Ammon's horn (tissue), 1 donor: ENCODE measurements around the gene DCK.
"Not testable (repeated sequence)": the region's sequence is repeated elsewhere in the genome, so short reads cannot be mapped to it uniquely, and the experiment has no call there.

Experiments
- DNase-seq: peaks from one replicate; pipeline ENCODE4 v3.0.0-alpha.2; 2016; ENCODE audit warnings: low spot score

Gene DCK

DNA sequence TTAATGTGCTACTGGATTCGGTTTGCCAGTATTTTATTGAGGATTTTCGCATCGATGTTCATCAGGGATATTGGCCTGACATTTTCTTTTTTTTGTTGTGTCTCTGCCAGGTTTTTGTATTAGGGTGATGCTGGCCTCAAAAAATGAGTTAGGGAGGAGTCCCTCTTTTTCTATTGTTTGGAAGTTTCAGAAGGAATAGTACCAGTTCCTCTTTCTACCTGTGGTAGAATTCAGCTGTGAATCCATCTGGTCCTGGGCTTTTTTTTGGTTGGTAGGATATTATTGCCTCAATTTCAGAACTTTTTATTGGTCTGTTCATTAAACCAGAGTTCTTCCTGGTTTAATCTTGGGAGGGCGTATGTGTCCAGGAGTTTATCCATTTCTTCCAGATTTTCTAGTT is 7.9 kb downstream of the DCK start:
- not testable (repeated sequence) for DNase-seq

GRCh38 chr4:71004281-71004851 is 10.9 kb downstream of the DCK start:
- no peak for DNase-seq

DNA sequence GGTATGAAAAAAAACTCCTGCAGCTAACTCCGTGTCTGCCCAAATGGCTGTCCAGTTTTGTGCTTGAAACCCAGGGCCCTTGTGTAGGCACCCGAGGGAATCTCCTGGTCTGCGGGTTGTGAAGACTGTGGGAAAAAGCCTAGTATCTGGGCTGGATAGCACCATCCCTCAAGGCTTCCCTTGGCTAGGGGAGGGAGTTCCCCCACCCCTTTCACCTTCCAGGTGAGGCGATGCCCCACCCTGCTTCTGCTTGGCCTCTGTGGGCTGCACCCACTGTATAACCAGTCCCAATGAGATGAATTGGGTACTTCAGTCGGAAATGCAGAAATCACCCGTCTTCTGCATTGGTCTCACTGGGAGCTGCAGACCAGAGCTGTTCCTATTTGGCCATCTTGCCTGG is 11.6 kb downstream of the DCK start:
- not testable (repeated sequence) for DNase-seq

- DNase-seq, result no peak
These were observed 12.9 kb downstream of the DCK start for GRCh38 chr4:71006203-71006907.

DNA sequence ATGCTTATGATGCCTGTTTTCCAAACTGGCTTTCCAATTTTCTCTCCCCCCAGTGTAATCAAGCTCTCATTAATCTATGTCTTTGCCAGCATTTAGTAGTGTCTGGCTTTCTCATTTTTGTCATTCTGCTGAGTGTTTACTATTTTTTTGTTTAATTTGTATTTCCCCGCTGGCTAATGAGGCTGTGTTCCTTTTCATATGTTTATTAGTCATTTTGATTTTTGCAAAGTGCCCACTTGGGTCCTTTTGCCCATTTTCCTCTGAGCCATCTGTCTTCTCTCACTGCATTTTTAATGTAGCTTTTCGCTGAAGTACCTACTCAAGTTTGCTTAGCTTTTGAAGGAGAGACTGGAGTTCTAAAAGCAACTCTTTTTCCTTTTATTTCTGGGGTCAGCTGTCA is 14.7 kb downstream of the DCK start:
- no peak for DNase-seq

GRCh38 chr4:71009086-71009485 is 15.6 kb downstream of the DCK start:
- no peak for DNase-seq

GRCh38 chr4:71009890-71010588 is 16.6 kb downstream of the DCK start:
- DNase-seq, result peak; percentile 9

GRCh38 chr4:71011451-71011850 is 18.0 kb downstream of the DCK start:
- DNase-seq, result no peak

GRCh38 chr4:71017391-71017790 is 23.9 kb downstream of the DCK start:
- DNase-seq, result not testable (repeated sequence)

DNA sequence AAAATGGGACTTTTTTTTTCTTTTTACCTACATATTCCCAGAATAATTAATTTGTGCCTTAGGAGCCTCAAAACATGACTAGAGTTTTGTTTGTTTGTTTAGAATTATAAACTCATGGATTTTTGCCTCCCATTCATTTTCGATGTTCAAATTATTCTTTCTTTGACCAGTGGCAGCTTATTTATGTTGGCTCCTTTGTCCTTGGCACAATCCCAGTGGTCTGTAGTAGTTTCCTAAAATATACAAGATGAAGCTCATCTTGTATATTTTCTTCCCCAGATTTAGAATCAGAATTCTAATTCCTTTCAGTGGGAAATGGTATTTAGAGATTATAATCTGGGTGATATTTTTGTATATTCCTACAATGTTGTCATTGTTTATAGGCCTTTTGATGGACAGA is 27.2 kb downstream of the DCK start:
- no peak for DNase-seq

DNA sequence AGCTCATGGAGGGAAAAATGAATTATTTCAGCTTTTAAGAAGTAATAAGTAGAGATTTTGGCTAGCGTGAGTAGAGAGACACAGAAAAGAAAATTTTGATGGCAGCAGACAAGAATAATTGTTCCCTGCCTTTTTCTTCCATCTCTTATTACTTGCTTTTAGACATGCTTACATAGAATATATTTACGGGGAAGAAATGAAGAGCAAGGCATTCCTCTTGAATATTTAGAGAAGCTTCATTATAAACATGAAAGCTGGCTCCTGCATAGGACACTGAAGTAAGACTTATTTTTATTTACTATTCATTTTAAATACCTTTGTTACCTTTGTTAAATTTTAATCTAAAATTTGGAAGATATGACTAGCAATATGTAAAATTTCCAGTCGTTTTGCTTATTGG is 32.2 kb downstream of the DCK start:
- DNase-seq, result no peak

GRCh38 chr4:71026086-71026485 is 32.6 kb downstream of the DCK start:
- DNase-seq, result peak; percentile 45

DNA sequence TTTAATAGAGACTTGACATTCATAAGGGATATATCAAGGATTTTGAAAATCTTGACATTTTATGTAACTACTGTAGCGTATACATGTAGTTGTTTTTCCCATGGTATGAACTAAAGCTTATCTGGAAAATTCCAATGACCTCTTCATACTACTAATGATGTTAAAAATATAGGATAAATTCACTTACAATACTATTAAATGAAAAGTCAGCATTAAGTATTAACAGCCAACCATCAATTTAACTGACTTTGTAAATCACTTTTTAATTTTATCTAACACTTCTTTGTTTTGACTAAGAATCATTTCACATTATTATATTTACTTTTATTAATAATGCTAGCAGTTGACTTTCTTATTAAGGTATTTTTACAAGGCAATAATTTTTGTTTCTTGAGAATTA is 34.2 kb downstream of the DCK start:
- DNase-seq, result no peak

DNA sequence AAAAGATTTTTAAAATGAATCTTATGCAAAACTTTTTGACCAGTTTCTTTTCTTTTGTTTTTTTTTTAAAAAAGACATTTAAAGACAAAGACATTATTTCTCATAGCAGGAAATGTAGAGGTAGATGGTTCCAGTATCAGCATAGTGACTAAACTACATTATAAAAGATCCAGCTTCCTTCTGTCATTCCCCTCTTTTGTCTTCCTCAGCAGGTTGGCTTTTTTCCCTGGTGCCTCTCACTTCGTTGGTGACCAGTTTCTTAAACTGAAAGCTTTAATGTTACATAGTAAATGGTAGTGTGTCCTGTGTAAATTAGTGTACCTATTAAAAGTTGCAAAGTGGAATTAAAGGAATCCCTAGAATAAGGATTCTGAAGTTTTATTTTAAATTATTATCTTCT is 36.1 kb downstream of the DCK start:
- DNase-seq, result no peak

- DNase-seq, result peak; percentile 10
These were observed 38.7 kb downstream of the DCK start for GRCh38 chr4:71032106-71032505.

- DNase-seq, result no peak
These were observed 51.8 kb downstream of the DCK start for GRCh38 chr4:71045256-71045655.

DNA sequence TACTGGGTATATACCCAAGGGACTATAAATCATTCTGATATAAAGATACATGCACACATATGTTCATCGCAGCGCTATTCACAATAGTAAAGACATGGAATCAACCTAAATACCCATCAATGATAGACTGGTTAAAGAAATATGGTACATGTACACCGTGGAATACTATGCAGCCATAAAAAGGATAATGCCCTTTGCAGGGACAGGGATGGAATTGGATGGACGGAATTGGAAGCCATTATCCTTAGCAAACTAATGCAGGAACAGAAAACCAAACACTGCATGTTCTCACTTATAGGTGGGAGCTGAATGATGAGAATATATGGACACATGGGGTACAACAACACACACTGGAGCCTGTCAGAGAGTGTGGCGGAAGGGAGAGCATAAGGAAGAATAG is 55.9 kb downstream of the DCK start:
- no peak for DNase-seq

GRCh38 chr4:71050809-71051208 is 57.4 kb downstream of the DCK start:
- DNase-seq, result no peak

DNA sequence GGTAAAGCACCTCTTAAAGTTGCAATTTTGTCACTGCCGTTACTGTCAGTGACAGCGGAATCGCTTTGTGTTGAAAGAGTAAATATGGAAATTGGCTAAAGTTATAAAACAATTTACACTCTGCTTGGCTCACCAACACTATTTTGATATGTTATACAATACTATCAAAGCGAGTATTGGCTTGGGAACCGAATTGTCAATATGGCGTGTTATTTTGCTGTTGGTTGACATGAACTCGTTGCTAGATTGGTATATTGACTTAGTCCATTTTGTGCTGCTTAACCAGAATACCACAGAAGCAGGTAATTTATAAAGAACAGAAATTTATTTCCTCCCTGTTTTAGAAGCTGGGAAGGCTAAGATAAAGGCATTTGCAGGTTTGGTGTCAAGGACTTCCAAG is 58.6 kb downstream of the DCK start:
- DNase-seq, result no peak

DNA sequence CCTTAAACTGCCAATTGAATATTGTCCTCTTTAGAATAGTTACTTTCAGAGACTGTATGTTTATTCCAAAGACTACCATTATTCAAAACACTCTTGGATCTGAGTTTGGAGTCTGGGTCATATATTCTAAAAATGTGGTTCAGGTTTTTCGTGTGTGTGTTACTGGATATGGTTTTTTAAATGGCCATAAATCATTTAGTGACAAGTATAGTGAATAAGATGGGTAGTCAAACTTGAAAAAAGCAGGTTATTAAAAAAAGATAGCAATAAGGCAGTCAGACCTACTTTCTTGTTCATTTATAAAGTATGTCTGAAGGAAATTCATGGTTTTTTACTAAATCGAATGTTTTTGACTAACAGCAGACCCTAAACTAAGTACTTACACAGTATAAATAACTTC is 59.3 kb downstream of the DCK start:
- no peak for DNase-seq

GRCh38 chr4:71053613-71054012 is 60.2 kb downstream of the DCK start:
- DNase-seq, result not testable (repeated sequence)

DNA sequence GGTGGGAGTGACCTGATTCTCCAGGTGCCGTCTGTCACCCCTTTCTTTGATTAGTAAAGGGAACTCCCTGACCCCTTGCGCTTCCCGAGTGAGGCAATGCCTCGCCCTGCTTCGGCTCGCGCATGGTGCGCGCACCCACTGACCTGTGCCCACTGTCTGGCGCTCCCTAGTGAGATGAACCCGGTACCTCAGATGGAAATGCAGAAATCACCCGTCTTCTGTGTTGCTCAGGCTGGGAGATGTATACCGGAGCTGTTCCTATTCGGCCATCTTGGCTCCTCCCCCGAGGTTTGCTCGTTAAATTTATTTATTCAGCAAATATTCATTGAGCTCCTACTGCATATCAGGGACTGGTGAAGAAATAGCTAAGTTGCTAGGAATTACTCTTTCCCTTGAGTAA is 66.1 kb downstream of the DCK start:
- not testable (repeated sequence) for DNase-seq

GRCh38 chr4:71062436-71062835 is 69.0 kb downstream of the DCK start:
- no peak for DNase-seq

DNA sequence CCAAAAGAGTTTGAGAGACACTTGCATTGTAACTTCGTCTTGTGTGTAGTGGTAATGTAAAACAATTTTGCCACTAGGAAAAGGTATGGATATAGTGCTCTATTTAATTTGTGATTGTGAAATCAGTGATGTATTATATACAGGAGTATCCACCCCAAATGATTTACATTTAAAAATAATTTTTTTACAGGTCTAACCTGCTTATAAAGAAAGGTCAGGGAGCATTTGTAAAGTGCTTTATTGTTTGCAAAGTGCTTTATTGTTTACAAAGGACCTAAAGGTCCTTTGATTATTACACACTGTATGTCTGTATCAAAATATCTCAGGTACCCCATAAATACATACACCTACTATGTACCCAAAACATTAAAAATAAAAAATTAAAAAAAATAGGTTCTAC is 70.3 kb downstream of the DCK start:
- DNase-seq, result no peak
